Astrocyte (in vitro differentiated cells and primary cell): ENCODE results near the gene COL9A1.

Source experiments
- CTCF ChIP-seq: IDR thresholded peaks from 2 replicates; pipeline ENCODE4 v1.5.1; 2011; ENCODE audit warnings: low read depth, mild to moderate bottlenecking, inconsistent platforms, low read length, moderate library complexity; ENCODE audit not compliant: insufficient read depth
- EZH2 ChIP-seq: IDR thresholded peaks from 2 replicates; pipeline ENCODE4 v1.6.1; 2012; ENCODE audit warnings: mild to moderate bottlenecking, low read length, inconsistent platforms; ENCODE audit not compliant: insufficient read depth

DNA sequence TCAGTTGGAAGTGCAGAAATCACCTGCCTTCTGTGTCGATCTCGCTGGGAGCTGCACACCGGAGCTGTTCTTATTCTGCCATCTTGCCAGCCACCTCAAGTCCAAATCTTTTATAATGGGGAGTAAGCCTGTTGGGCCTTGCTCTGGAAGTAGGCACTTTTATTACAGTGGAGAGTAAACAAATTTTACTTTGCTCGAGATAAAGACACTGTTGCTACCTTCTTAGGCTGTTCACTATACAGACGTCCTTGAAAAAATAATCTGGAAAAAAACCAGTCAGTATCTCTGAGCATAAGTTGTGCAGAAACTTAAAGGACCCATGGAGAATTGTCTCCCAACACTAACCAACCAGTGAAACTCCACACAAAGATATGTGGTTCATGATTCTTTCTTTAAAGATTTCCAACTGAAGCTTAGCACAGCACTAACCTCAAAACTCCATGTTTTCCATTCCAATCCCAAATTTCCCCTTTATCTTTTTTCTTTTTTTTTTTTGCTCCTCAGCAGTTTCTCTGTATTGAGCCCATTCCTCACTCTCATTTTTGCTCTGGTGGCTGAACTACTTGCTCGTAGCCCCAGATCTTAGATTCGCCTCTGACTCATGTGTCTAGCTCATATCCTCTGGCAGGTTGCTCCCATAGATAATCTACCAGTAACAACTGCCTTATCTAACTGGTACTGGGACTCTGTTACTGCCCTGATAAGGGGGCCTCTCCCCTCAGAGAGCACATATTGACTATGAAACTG is 34.3 kb upstream of the COL9A1 start:
- no peak for TF ChIP-seq CTCF
- TF ChIP-seq EZH2 = no peak
